Pancreas (tissue), 10 donors: ENCODE data around the gene USP20. TPM values are rescaled to one million over a fixed set of nuclear protein-coding genes. Genes with fewer than 3 reads are reported as not detected.

Experiments
- ATAC-seq, 4 donors: fragments of 200-7000 bp; cut with Tn5 transposase; one replicate each; pipeline versions ENCODE4 v1.8.0 to v1.9.1; 2020; ENCODE audit warnings: mild to moderate bottlenecking in 4 of 4, moderate library complexity in 4 of 4
- DNase-seq, 6 donors: peaks; one replicate each; pipeline ENCODE4 v3.0.0-alpha.2; 2020
- FAIRE-seq: peaks from 2 replicates; lab custom pipeline; 2012; peaks lifted over from hg19 to GRCh38; lab: Jason Lieb, UNC
- H3K27ac ChIP-seq, 4 donors: fragments of 200-600 bp; sonication (generic); 1 replicate in 3 of 4; 2 replicates in 1 of 4; pipeline versions ENCODE4 v1.5.0 to v1.8.0; 2020
- H3K27me3 ChIP-seq, 4 donors: fragments of 200-600 bp; one replicate each; pipeline ENCODE4 v1.8.0; 2021
- H3K36me3 ChIP-seq, 3 donors: fragments of 200-600 bp; sonication (generic) in 1 of 3; one replicate each; pipeline versions ENCODE4 v1.5.0 to v1.8.0; 2020 to 2021
- H3K4me1 ChIP-seq, 3 donors: fragments of 200-600 bp; one replicate each; pipeline ENCODE4 v1.8.0; 2021
- H3K4me3 ChIP-seq, 4 donors: fragments of 200-600 bp; sonication (generic) in 2 of 4; one replicate each; pipeline versions ENCODE4 v1.5.0 to v1.8.0; 2020 to 2021
- H3K9me3 ChIP-seq, 4 donors: fragments of 200-600 bp; one replicate each; pipeline ENCODE4 v1.8.0; 2021
- CTCF ChIP-seq, 4 donors: fragments of 200-600 bp; sonication (generic) in 3 of 4; IDR thresholded peaks; one replicate each; pipeline versions ENCODE4 v1.5.0 to v1.8.0; 2021; ENCODE audit warnings: antibody characterized with exemption in 4 of 4
- WGBS, 2 donors: extraction: QIAGEN DNeasy Blood & Tissue Kit; methylation state at CpG; one replicate each; pipeline ENCODE4 v1.1.7; 2013; 5-methylcytosine and 5-hydroxymethylcytosine counted together
- intact Hi-C, 3 donors: fragments of 100-400 bp; cut with DNase I; formaldehyde crosslinking; loops; one replicate each; pipeline versions ENCODE4 v1.11.1 to v1.14.2; 2022
- polyA plus RNA-seq, 2 donors: library from polyadenylated mRNA; stranded (reverse); fragments of 200-250 nt; gene quantifications; one replicate each; pipeline ENCODE4 v1.2.3, GENCODE V29; 2013
- total RNA-seq, 6 donors: library from RNA; stranded (reverse); fragmentation: NEBNext Ultra II Directional in 4 of 6; extraction: Animal tissue kit (Norgen Biotek cat#: 25700) in 4 of 6; gene quantifications; one replicate each; pipeline versions ENCODE4 v1.2.1 to v1.2.4, GENCODE V29; 2021 to 2023
- donor health status: healthy with polysubstance abuse.
- donor health status: DM: no; HTN: no; CAD: no; lungs with moderate emphysema.
- donor health status: DM: no; HTN: no; CAD: no.
- donor health status: control.
- donor health status: control.
- donor health status: Bipolar disorder and iron deficiency.
- donor health status: DM: yes; HTN: yes; CAD: no.
- donor health status: DM: no; HTN: no; CAD: no.
- donor health status: DM: no; HTN: no; CAD: no.
- donor health status: DM: yes; HTN: yes; CAD: no.

The USP20 gene
- total and polyA plus RNA-seq, 8 donors = 9.7 to 54.8 (median 14.0) TPM

GRCh38 chr9:129813661-129814060 lies 21.6 kb upstream of the USP20 start:
- Histone ChIP-seq H3K27ac (no peak overlapping the region), H3K36me3 (peaks cover 0 to 16% (median 5%) of the 10 kb centered on the region in 3 donors), H3K27me3 (no peaks in the 10 kb centered on the region), H3K4me1 (peaks cover 0 to 7% (median 3%) of the 10 kb centered on the region in 3 donors), H3K4me3 (no peak overlapping the region), H3K9me3 (no peaks in the 10 kb centered on the region)
- ATAC-seq = no peak
- intact Hi-C loops = no loop called here
- no peak for TF ChIP-seq CTCF (IDR thresholded peaks at IDR 0.05)
- no peak for DNase-seq
- 75 to 79% methylated on average over 9 of the region's 9 CpGs for WGBS, 2 donors
- no peak for FAIRE-seq

GRCh38 chr9:129814432-129815223 lies 20.6 kb upstream of the USP20 start:
- H3K36me3 ChIP-seq = peaks cover 0 to 16% (median 5%) of the 10 kb centered on the region in 3 donors
- FAIRE-seq = no peak
- WGBS, 2 donors = 87 to 88% methylated on average over 17 of the region's 17 CpGs
- intact Hi-C loops = no loop called here
- H3K27ac ChIP-seq = no peak overlapping the region
- no peaks in the 10 kb centered on the region for H3K9me3 ChIP-seq
- H3K4me1 ChIP-seq = peaks cover 0 to 7% (median 3%) of the 10 kb centered on the region in 3 donors
- ATAC-seq = no peak
- no peak overlapping the region for H3K4me3 ChIP-seq
- no peaks in the 10 kb centered on the region for H3K27me3 ChIP-seq
- DNase-seq = no peak
- no peak for TF ChIP-seq CTCF (IDR thresholded peaks at IDR 0.05)

GRCh38 chr9:129815278-129815677 lies 20.0 kb upstream of the USP20 start:
- no peak for FAIRE-seq
- TF ChIP-seq CTCF (IDR thresholded peaks at IDR 0.05) = no peak
- Histone ChIP-seq H3K36me3 (peaks cover 0 to 19% (median 5%) of the 10 kb centered on the region in 3 donors), H3K4me3 (no peak overlapping the region), H3K27ac (no peak overlapping the region), H3K27me3 (no peaks in the 10 kb centered on the region), H3K4me1 (peaks cover 0 to 7% (median 2%) of the 10 kb centered on the region in 3 donors), H3K9me3 (no peaks in the 10 kb centered on the region)
- WGBS, 2 donors = 90 to 93% methylated on average over 11 of the region's 11 CpGs
- DNase-seq = peak in 1 of 6 donors; percentile 54
- no peak for ATAC-seq
- intact Hi-C loops = no loop called here

- H3K4me3 ChIP-seq = no peak overlapping the region
- peaks cover 0 to 32% (median 8%) of the 10 kb centered on the region in 3 donors for H3K36me3 ChIP-seq
- no peaks in the 10 kb centered on the region for H3K27me3 ChIP-seq
- TF ChIP-seq CTCF (IDR thresholded peaks at IDR 0.05) = no peak
- intact Hi-C loops = no loop called here
- no peak overlapping the region for H3K27ac ChIP-seq
- ATAC-seq (peak in 1 of 4 donors; percentile 5), DNase-seq (no peak), FAIRE-seq (no peak)
- H3K4me1 ChIP-seq = no peaks in the 10 kb centered on the region
- 75 to 80% methylated on average over 14 of the region's 14 CpGs for WGBS, 2 donors
- H3K9me3 ChIP-seq = no peaks in the 10 kb centered on the region
Measured at GRCh38 chr9:129816501-129817435, 18.5 kb upstream of the USP20 start.
